Kidney epithelial cell (primary cell): Measurements from ENCODE around the gene CYTH2. TPM values are rescaled to one million over a fixed set of nuclear protein-coding genes. Genes with fewer than 3 reads are reported as not detected.
A peak's percentile ranks its signal among the peaks of the same experiment; 100 is the strongest.
"Not testable (repeated sequence)": the region's sequence is repeated elsewhere in the genome, so short reads cannot be mapped to it uniquely, and the experiment has no call there.

Experiments
- DNase-seq: peaks from one replicate; pipeline ENCODE4 v3.0.0-alpha.2; 2010; ENCODE audit warnings: low read depth
- H3K27me3 ChIP-seq: 2 replicates; pipeline ENCODE4 v1.6.0; 2011; ENCODE audit warnings: low read length; ENCODE audit not compliant: control insufficient read depth, insufficient read depth
- H3K36me3 ChIP-seq: 2 replicates; pipeline ENCODE4 v1.5.1; 2011; ENCODE audit warnings: low read length; ENCODE audit not compliant: control insufficient read depth, insufficient read depth
- H3K4me3 ChIP-seq: 2 replicates; pipeline ENCODE4 v1.5.1; 2011; ENCODE audit warnings: low read depth, mild to moderate bottlenecking, control low read depth, low read length
- CTCF ChIP-seq: IDR thresholded peaks from 2 replicates; pipeline ENCODE4 v1.5.1; 2011; ENCODE audit warnings: mild to moderate bottlenecking, moderate library complexity, low read length, control low read depth, inconsistent platforms; ENCODE audit not compliant: insufficient read depth, poor library complexity, severe bottlenecking
- total RNA-seq: library from RNA; depleted of rRNA; stranded (reverse); fragments of >200 nt; gene quantifications from 2 replicates; pipeline ENCODE4 v1.2.3, GENCODE V29; 2015

Gene CYTH2
- total RNA-seq, 1 donor from 2014 or later: 77.3 TPM

- Histone ChIP-seq H3K36me3 (no peaks in the 10 kb centered on the region), H3K27me3 (no peaks in the 10 kb centered on the region), H3K4me3 (no peak overlapping the region)
- no peak for TF ChIP-seq CTCF
- no peak for DNase-seq
Observed at GRCh38 chr19:48484247-48484893, 15.2 kb downstream of the CYTH2 start.

- no peak for TF ChIP-seq CTCF
- no peak overlapping the region for H3K4me3 ChIP-seq
- no peaks in the 10 kb centered on the region for H3K27me3 ChIP-seq
- DNase-seq: no peak
- no peaks in the 10 kb centered on the region for H3K36me3 ChIP-seq
Observed at GRCh38 chr19:48484931-48485612, 15.9 kb downstream of the CYTH2 start.

- not testable (repeated sequence) for H3K36me3 ChIP-seq, DNase-seq, H3K4me3 ChIP-seq, H3K27me3 ChIP-seq
Observed at GRCh38 chr19:48486706-48487105, 17.5 kb downstream of the CYTH2 start.

- DNase-seq: no peak
- Histone ChIP-seq H3K36me3 (no peaks in the 10 kb centered on the region), H3K27me3 (no peaks in the 10 kb centered on the region), H3K4me3 (no peak overlapping the region)
- no peak for TF ChIP-seq CTCF
Observed at GRCh38 chr19:48487544-48487943, 18.4 kb downstream of the CYTH2 start.

- DNase-seq: no peak
- Histone ChIP-seq H3K4me3 (no peak overlapping the region), H3K27me3 (no peaks in the 10 kb centered on the region), H3K36me3 (no peaks in the 10 kb centered on the region)
- no peak for TF ChIP-seq CTCF
Observed at GRCh38 chr19:48487948-48488347, 18.8 kb downstream of the CYTH2 start.

GRCh38 chr19:48488478-48488877 lies 19.3 kb downstream of the CYTH2 start:
- not testable (repeated sequence) for H3K4me3 ChIP-seq, DNase-seq, H3K27me3 ChIP-seq, H3K36me3 ChIP-seq

GRCh38 chr19:48489608-48490216 lies 20.5 kb downstream of the CYTH2 start:
- peak; percentile 96 for TF ChIP-seq CTCF
- no peak for DNase-seq
- no peaks in the 10 kb centered on the region for H3K36me3 ChIP-seq
- no peak overlapping the region for H3K4me3 ChIP-seq
- H3K27me3 ChIP-seq: no peaks in the 10 kb centered on the region
